Measurements from ENCODE around the gene SSRP1.

DNA sequence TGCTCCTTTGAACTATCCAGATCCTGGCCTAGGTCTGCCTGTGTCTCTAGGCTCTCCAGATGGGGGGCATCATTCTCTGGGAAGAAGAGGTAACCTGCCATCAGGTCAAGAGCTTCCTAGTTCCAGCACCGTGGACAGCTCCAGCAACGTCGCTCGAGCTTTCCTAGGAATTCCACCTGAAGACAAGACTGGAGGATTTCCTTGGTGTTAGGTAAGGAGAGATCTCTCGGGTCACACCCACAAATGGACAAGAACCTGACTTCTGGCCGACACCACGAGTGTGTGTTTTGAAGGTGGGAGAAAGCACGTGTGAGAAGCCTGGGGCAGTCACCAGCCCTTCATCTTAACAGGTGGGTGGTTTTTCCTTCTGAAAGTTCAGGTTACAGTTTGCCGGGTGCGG is 44.0 kb upstream of the SSRP1 start:
- TF ChIP-seq, protein P1, sequence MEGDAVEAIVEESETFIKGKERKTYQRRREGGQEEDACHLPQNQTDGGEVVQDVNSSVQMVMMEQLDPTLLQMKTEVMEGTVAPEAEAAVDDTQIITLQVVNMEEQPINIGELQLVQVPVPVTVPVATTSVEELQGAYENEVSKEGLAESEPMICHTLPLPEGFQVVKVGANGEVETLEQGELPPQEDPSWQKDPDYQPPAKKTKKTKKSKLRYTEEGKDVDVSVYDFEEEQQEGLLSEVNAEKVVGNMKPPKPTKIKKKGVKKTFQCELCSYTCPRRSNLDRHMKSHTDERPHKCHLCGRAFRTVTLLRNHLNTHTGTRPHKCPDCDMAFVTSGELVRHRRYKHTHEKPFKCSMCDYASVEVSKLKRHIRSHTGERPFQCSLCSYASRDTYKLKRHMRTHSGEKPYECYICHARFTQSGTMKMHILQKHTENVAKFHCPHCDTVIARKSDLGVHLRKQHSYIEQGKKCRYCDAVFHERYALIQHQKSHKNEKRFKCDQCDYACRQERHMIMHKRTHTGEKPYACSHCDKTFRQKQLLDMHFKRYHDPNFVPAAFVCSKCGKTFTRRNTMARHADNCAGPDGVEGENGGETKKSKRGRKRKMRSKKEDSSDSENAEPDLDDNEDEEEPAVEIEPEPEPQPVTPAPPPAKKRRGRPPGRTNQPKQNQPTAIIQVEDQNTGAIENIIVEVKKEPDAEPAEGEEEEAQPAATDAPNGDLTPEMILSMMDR (IDR thresholded peaks at IDR 0.05; ENCODE audit: insufficient read depth, low read depth, low read length): no peak
- TF ChIP-seq EZH2 (IDR thresholded peaks at IDR 0.05; ENCODE audit: insufficient read depth, low read length): no peak
